GM23338 (cell line): ENCODE measurements around the gene PDHX. TPM values are rescaled to one million over a fixed set of nuclear protein-coding genes. Genes with fewer than 3 reads are reported as not detected.

Experiments
- ATAC-seq: fragments of 200-7000 bp; cut with Tn5 transposase; 3 replicates; pipeline ENCODE4 v1.9.1; 2020
- DNase-seq: peaks from one replicate; pipeline ENCODE4 v3.0.0-alpha.2; 2015; ENCODE audit warnings: low spot score
- H2AFZ ChIP-seq: fragments of 200-600 bp; sonication (generic); 2 replicates; pipeline ENCODE4 v1.8.0; 2016; ENCODE audit warnings: antibody characterized with exemption, mild to moderate bottlenecking, moderate library complexity
- H3F3A ChIP-seq: fragments of 200-600 bp; sonication (generic); replicated peaks from 2 replicates; pipeline ENCODE4 v1.8.0; 2017; ENCODE audit warnings: antibody characterized with exemption, mixed run types, low read depth
- H3K27ac ChIP-seq: fragments of 200-600 bp; sonication (generic); 2 replicates; pipeline ENCODE4 v1.6.1; 2016; ENCODE audit warnings: low read depth
- H3K27me3 ChIP-seq: fragments of 200-600 bp; sonication (generic); 2 replicates; pipeline ENCODE4 v1.8.0; 2016; ENCODE audit warnings: mild to moderate bottlenecking, mixed run types, moderate library complexity; ENCODE audit not compliant: insufficient read depth
- H3K36me3 ChIP-seq: fragments of 200-600 bp; sonication (generic); 2 replicates; pipeline ENCODE4 v1.8.0; 2016; ENCODE audit warnings: mild to moderate bottlenecking; ENCODE audit not compliant: insufficient read depth
- H3K4me1 ChIP-seq: fragments of 200-600 bp; sonication (generic); 2 replicates; pipeline ENCODE4 v1.8.0; 2016; ENCODE audit warnings: mild to moderate bottlenecking, moderate library complexity; ENCODE audit not compliant: insufficient read depth
- H3K4me2 ChIP-seq: fragments of 200-600 bp; sonication (generic); 2 replicates; pipeline ENCODE4 v1.7.1; 2017; ENCODE audit warnings: mixed run types
- H3K4me3 ChIP-seq: fragments of 200-600 bp; sonication (generic); 2 replicates; pipeline ENCODE4 v1.6.1; 2016; ENCODE audit warnings: mixed run types
- H3K79me2 ChIP-seq: fragments of 200-600 bp; sonication (generic); replicated peaks from 2 replicates; pipeline ENCODE4 v1.8.0; 2017; ENCODE audit warnings: mild to moderate bottlenecking; ENCODE audit not compliant: insufficient read depth
- H3K9me2 ChIP-seq: fragments of 200-600 bp; sonication (generic); 2 replicates; pipeline ENCODE4 v1.8.0; 2017; ENCODE audit not compliant: insufficient read depth
- H4K20me1 ChIP-seq: fragments of 200-600 bp; sonication (generic); replicated peaks from 2 replicates; pipeline ENCODE4 v1.8.0; 2017; ENCODE audit warnings: mild to moderate bottlenecking; ENCODE audit not compliant: insufficient read depth
- H3K27ac Mint-ChIP-seq: 2 replicates; pipeline ENCODE4 v1.8.0; 2020; ENCODE audit warnings: inconsistent platforms, mild to moderate bottlenecking, moderate library complexity, mixed read lengths
- H3K27me3 Mint-ChIP-seq: 3 replicates; pipeline ENCODE4 v1.8.0; 2022; ENCODE audit warnings: low read depth, mild to moderate bottlenecking, moderate library complexity, mixed read lengths, inconsistent platforms; ENCODE audit not compliant: insufficient read depth, poor library complexity
- H3K36me3 Mint-ChIP-seq: 3 replicates; pipeline ENCODE4 v1.8.0; 2021; ENCODE audit warnings: low read depth, mild to moderate bottlenecking, inconsistent platforms, moderate library complexity, mixed read lengths
- H3K4me1 Mint-ChIP-seq: 3 replicates; pipeline ENCODE4 v1.8.0; 2020; ENCODE audit warnings: mild to moderate bottlenecking, inconsistent platforms, mixed read lengths
- H3K4me3 Mint-ChIP-seq: 3 replicates; pipeline ENCODE4 v1.8.0; 2021; ENCODE audit warnings: moderate library complexity, mild to moderate bottlenecking, inconsistent platforms, mixed read lengths
- H3K9me3 Mint-ChIP-seq: 3 replicates; pipeline ENCODE4 v1.8.0; 2020; ENCODE audit warnings: moderate library complexity, mild to moderate bottlenecking, inconsistent platforms, mixed read lengths
- ETS1 ChIP-seq: IDR thresholded peaks from 2 replicates; pipeline ENCODE4 v1.6.1; 2016; ENCODE audit warnings: antibody characterized with exemption
- EZH2 ChIP-seq: fragments of 200-600 bp; sonication (generic); IDR thresholded peaks from one replicate; pipeline ENCODE4 v1.8.0; 2017; ENCODE audit warnings: antibody characterized with exemption, mild to moderate bottlenecking, low read depth; ENCODE audit not compliant: unreplicated experiment
- JUNB ChIP-seq: IDR thresholded peaks from one replicate; pipeline ENCODE4 v1.6.1; 2016; ENCODE audit warnings: antibody characterized with exemption; ENCODE audit not compliant: unreplicated experiment
- NANOG ChIP-seq: IDR thresholded peaks from 2 replicates; pipeline ENCODE4 v1.6.1; 2016; ENCODE audit warnings: antibody characterized with exemption, borderline replicate concordance
- POLR2AphosphoS5 ChIP-seq: IDR thresholded peaks from 2 replicates; pipeline ENCODE4 v1.6.1; 2016; ENCODE audit warnings: antibody characterized with exemption, low read depth
- REST ChIP-seq: IDR thresholded peaks from one replicate; pipeline ENCODE4 v1.6.1; 2018; ENCODE audit warnings: antibody characterized with exemption; ENCODE audit not compliant: unreplicated experiment
- ZNF114 ChIP-seq: fragments of 250-450 bp; sonication (Bioruptor Pico); IDR thresholded peaks from 2 replicates; pipeline ENCODE4 v1.5.0; 2020; ENCODE audit warnings: mild to moderate bottlenecking, moderate library complexity
- ZNF331 ChIP-seq: fragments of 250-450 bp; sonication (Bioruptor Pico); IDR thresholded peaks from 2 replicates; pipeline ENCODE4 v1.5.0; 2020; ENCODE audit warnings: low read depth, mild to moderate bottlenecking, moderate library complexity
- ZNF462 ChIP-seq: fragments of 250-450 bp; sonication (Bioruptor Pico); IDR thresholded peaks from 2 replicates; pipeline ENCODE4 v1.5.0; 2020; ENCODE audit warnings: mild to moderate bottlenecking, moderate library complexity
- polyA plus RNA-seq: library from polyadenylated mRNA; unstranded; fragments of >200 nt; fragmentation: Nextera tagmentation; extraction: Ambion mirVana; gene quantifications from 2 replicates; pipeline ENCODE4 v1.2.1, GENCODE V29; 2016
- total RNA-seq: library from RNA; depleted of rRNA; stranded (reverse); fragments of >200 nt; shearing (Covaris generic); gene quantifications from 2 replicates; pipeline ENCODE4 v1.2.3, GENCODE V29; 2014

PDHX gene
- total and polyA plus RNA-seq, 2 experiments from 2014 or later: 36.9 to 40.2 TPM

GRCh38 chr11:34978236-34979191 is 62.1 kb downstream of the PDHX start (continued):
- no peak for TF ChIP-seq ETS1
- no peak for TF ChIP-seq JUNB
- no peak for TF ChIP-seq ZNF331 (CRISPR knock-in tag)
- no peak for TF ChIP-seq REST

- H3K27ac ChIP-seq: no peak overlapping the region
- no peak overlapping the region for H2AFZ ChIP-seq
- no peak overlapping the region for H3K27ac Mint-ChIP-seq
- no peaks in the 10 kb centered on the region for H3K9me2 ChIP-seq
- no peaks in the 10 kb centered on the region for H3K27me3 ChIP-seq
- H3K4me1 ChIP-seq: no peaks in the 10 kb centered on the region
- no peaks in the 10 kb centered on the region for H3K79me2 ChIP-seq
- H3K4me2 ChIP-seq: no peak overlapping the region
- ATAC-seq (no peak), DNase-seq (no peak)
- H4K20me1 ChIP-seq: no peaks in the 10 kb centered on the region
- no peaks in the 10 kb centered on the region for H3F3A ChIP-seq
- H3K27me3 Mint-ChIP-seq: no peaks in the 10 kb centered on the region
- H3K36me3 Mint-ChIP-seq: peaks cover 51% of the 10 kb centered on the region
- H3K4me1 Mint-ChIP-seq: no peaks in the 10 kb centered on the region
- H3K4me3 Mint-ChIP-seq: no peak overlapping the region
- 0 out of 3 replicates have a peak, but pooled peaks cover 4% of the 10 kb centered on the region for H3K9me3 Mint-ChIP-seq
- H3K36me3 ChIP-seq: peaks cover 4% of the 10 kb centered on the region; the same call in 1 of the 2 replicates
- H3K4me3 ChIP-seq: no peak overlapping the region
- TF ChIP-seq NANOG (no peak), ETS1 (no peak), ZNF462 (CRISPR knock-in tag) (no peak), POLR2AphosphoS5 (no peak), EZH2 (no peak), ZNF331 (CRISPR knock-in tag) (no peak), ZNF114 (no peak)
These were observed 68.1 kb downstream of the PDHX start for GRCh38 chr11:34984514-34984913.
